H1 (cell line): ENCODE measurements around the gene METTL14. TPM values are rescaled to one million over a fixed set of nuclear protein-coding genes. Genes with fewer than 3 reads are reported as not detected.

Experiments
- CTCF ChIA-PET: fragments of 300-600 bp; sonication (Branson Sonifier 250); formaldehyde crosslinking; loops from one replicate; lab custom pipeline; 2021; ENCODE audit not compliant: partially characterized antibody; lab: Charles Lee
- POLR2A ChIA-PET: fragments of 300-600 bp; sonication (Branson Sonifier 250); formaldehyde crosslinking; loops from one replicate; lab custom pipeline; 2021; ENCODE audit warnings: inconsistent platforms; ENCODE audit not compliant: partially characterized antibody; lab: Charles Lee
- DNase-seq, 2 experiments: peaks; one replicate each; pipeline versions ENCODE4 v3.0.0 to v3.0.0-alpha.2; 2010 to 2022; ENCODE audit warnings: low spot score in 2 of 2, low read depth in 1 of 2, mixed read lengths in 1 of 2
- FAIRE-seq: peaks from 2 replicates; lab custom pipeline; 2011; peaks lifted over from hg19 to GRCh38; lab: Jason Lieb, UNC
- H2AFZ ChIP-seq: 2 replicates; pipeline ENCODE4 v1.8.1; 2012; ENCODE audit warnings: low read length, inconsistent platforms
- H2AK5ac ChIP-seq: 2 replicates; pipeline ENCODE4 v1.6.1; 2013; ENCODE audit warnings: low read depth, low read length
- H2BK120ac ChIP-seq: replicated peaks from 2 replicates; pipeline ENCODE3; 2013; ENCODE audit warnings: low read depth, low read length, inconsistent platforms
- H2BK12ac ChIP-seq: 2 replicates; pipeline ENCODE4 v1.6.1; 2013; ENCODE audit warnings: low read depth, low read length
- H2BK15ac ChIP-seq: 2 replicates; pipeline ENCODE4 v1.6.1; 2013; ENCODE audit warnings: low read length
- H2BK20ac ChIP-seq: 2 replicates; pipeline ENCODE4 v1.6.1; 2013; ENCODE audit warnings: low read length
- H2BK5ac ChIP-seq: 2 replicates; pipeline ENCODE4 v1.6.1; 2013; ENCODE audit warnings: low read depth, low read length
- H3K14ac ChIP-seq: 2 replicates; pipeline ENCODE4 v1.6.1; 2013; ENCODE audit warnings: inconsistent platforms; ENCODE audit not compliant: insufficient read length
- H3K18ac ChIP-seq: 2 replicates; pipeline ENCODE4 v1.6.1; 2013; ENCODE audit warnings: low read length; ENCODE audit errors: extremely low read depth
- H3K23ac ChIP-seq: 2 replicates; pipeline ENCODE4 v1.6.1; 2013; ENCODE audit warnings: inconsistent platforms; ENCODE audit not compliant: insufficient read length
- H3K23me2 ChIP-seq: 2 replicates; pipeline ENCODE4 v1.6.1; 2013; ENCODE audit warnings: low read depth, low read length
- H3K27ac ChIP-seq: 2 replicates; pipeline ENCODE4 v1.6.1; 2011; ENCODE audit warnings: low read depth, low read length, inconsistent platforms
- H3K27me3 ChIP-seq, 4 experiments: replicated peaks in 1 of 4; 1 replicate in 1 of 4; 2 replicates in 3 of 4; pipeline versions ENCODE4 v1.6.1 to v1.8.1; 2011 to 2013; ENCODE audit warnings: low read length in 3 of 4, mild to moderate bottlenecking in 3 of 4, inconsistent platforms in 2 of 4, mixed read lengths in 2 of 4, moderate library complexity in 1 of 4; ENCODE audit not compliant: control insufficient read depth in 3 of 4, insufficient read depth in 3 of 4; ENCODE audit errors: extremely low read depth in 1 of 4
- H3K36me3 ChIP-seq, 4 experiments: 2 replicates each; pipeline versions ENCODE4 v1.6.1 to v1.8.1; 2011 to 2013; ENCODE audit warnings: mild to moderate bottlenecking in 4 of 4, low read length in 3 of 4, moderate library complexity in 2 of 4, control low read depth in 1 of 4, inconsistent platforms in 1 of 4; ENCODE audit not compliant: insufficient read depth in 4 of 4, control insufficient read depth in 2 of 4
- H3K4ac ChIP-seq: replicated peaks from 2 replicates; pipeline ENCODE3; 2013; ENCODE audit warnings: low read length, low read depth, mixed read lengths, inconsistent platforms; ENCODE audit not compliant: insufficient read length
- H3K4me1 ChIP-seq, 4 experiments: replicated peaks in 1 of 4; 1 replicate in 1 of 4; 2 replicates in 3 of 4; pipeline versions ENCODE4 v1.6.1 to v1.8.1; 2011 to 2013; ENCODE audit warnings: low read length in 3 of 4, inconsistent platforms in 2 of 4, mixed read lengths in 1 of 4; ENCODE audit not compliant: insufficient read depth in 4 of 4, control insufficient read depth in 3 of 4
- H3K4me2 ChIP-seq, 2 experiments: 2 replicates each; pipeline versions ENCODE4 v1.6.1 to v1.8.1; 2011 to 2013; ENCODE audit warnings: low read depth in 2 of 2, low read length in 2 of 2, control low read depth in 1 of 2, inconsistent platforms in 1 of 2, mild to moderate bottlenecking in 1 of 2; ENCODE audit not compliant: insufficient read depth in 1 of 2
- H3K4me3 ChIP-seq, 4 experiments: fragments of 200-600, 300-600 bp in 1 of 4; sonication (generic), shearing (Covaris generic), sonication (Bioruptor Twin) in 1 of 4; 2 replicates each; pipeline versions ENCODE4 v1.5.1 to v1.8.1; 2011 to 2016; ENCODE audit warnings: low read length in 4 of 4, low read depth in 3 of 4, control low read depth in 2 of 4, inconsistent platforms in 2 of 4, mild to moderate bottlenecking in 2 of 4, mixed read lengths in 1 of 4, moderate library complexity in 1 of 4; ENCODE audit not compliant: insufficient read depth in 2 of 4; ENCODE audit errors: extremely low read depth in 1 of 4
- H3K56ac ChIP-seq: replicated peaks from 2 replicates; pipeline ENCODE3; 2013; ENCODE audit warnings: low read depth, mild to moderate bottlenecking, mixed read lengths, low read length, inconsistent platforms; ENCODE audit not compliant: insufficient read length
- H3K79me1 ChIP-seq: 2 replicates; pipeline ENCODE4 v1.6.1; 2013; ENCODE audit warnings: low read depth, low read length, control low read depth
- H3K79me2 ChIP-seq, 2 experiments: 2 replicates each; pipeline versions ENCODE4 v1.6.1 to v1.8.1; 2012 to 2013; ENCODE audit warnings: low read length in 2 of 2, mild to moderate bottlenecking in 2 of 2, inconsistent platforms in 1 of 2; ENCODE audit not compliant: insufficient read depth in 2 of 2, control insufficient read depth in 1 of 2
- H3K9ac ChIP-seq, 4 experiments: replicated peaks in 1 of 4; 1 replicate in 1 of 4; 2 replicates in 3 of 4; pipeline versions ENCODE4 v1.6.1 to v1.8.1; 2011 to 2013; ENCODE audit warnings: low read depth in 3 of 4, low read length in 3 of 4, control low read depth in 2 of 4, mild to moderate bottlenecking in 2 of 4, moderate library complexity in 2 of 4, inconsistent platforms in 1 of 4; ENCODE audit errors: extremely low read depth in 1 of 4
- H3K9me3 ChIP-seq, 2 experiments: 2 replicates each; pipeline versions ENCODE4 v1.6.1 to v1.8.1; 2012 to 2013; ENCODE audit warnings: mild to moderate bottlenecking in 2 of 2, moderate library complexity in 2 of 2, control low read depth in 1 of 2, inconsistent platforms in 1 of 2, low read depth in 1 of 2, low read length in 1 of 2, mixed read lengths in 1 of 2; ENCODE audit not compliant: insufficient read depth in 2 of 2
- H4K20me1 ChIP-seq, 2 experiments: replicated peaks in 1 of 2; 2 replicates each; pipeline versions ENCODE3 to v1.8.1; 2011 to 2013; ENCODE audit warnings: inconsistent platforms in 2 of 2, low read length in 2 of 2, mild to moderate bottlenecking in 1 of 2; ENCODE audit not compliant: insufficient read depth in 2 of 2, control insufficient read depth in 1 of 2
- H4K5ac ChIP-seq: 2 replicates; pipeline ENCODE4 v1.6.1; 2013; ENCODE audit warnings: low read length, low read depth, mixed read lengths, inconsistent platforms; ENCODE audit not compliant: insufficient read length
- H4K8ac ChIP-seq: 2 replicates; pipeline ENCODE4 v1.8.0; 2013; ENCODE audit warnings: mild to moderate bottlenecking, moderate library complexity, low read length, inconsistent platforms; ENCODE audit not compliant: insufficient read depth; ENCODE audit errors: extremely low read depth
- H4K91ac ChIP-seq: replicated peaks from 2 replicates; pipeline ENCODE3; 2013; ENCODE audit warnings: low read length, mixed read lengths, inconsistent platforms; ENCODE audit not compliant: insufficient read length
- GABPA ChIP-seq: IDR thresholded peaks from 2 replicates; pipeline ENCODE4 v1.6.1; 2011; ENCODE audit warnings: mild to moderate bottlenecking, low read length, moderate library complexity, borderline replicate concordance; ENCODE audit not compliant: insufficient read depth
- MAFK ChIP-seq: IDR thresholded peaks from 2 replicates; pipeline ENCODE4 v1.6.1; 2012; ENCODE audit warnings: low read depth, mild to moderate bottlenecking, improper control_type of control experiment, low read length
- NRF1 ChIP-seq: IDR thresholded peaks from 2 replicates; pipeline ENCODE4 v1.6.1; 2011; ENCODE audit warnings: mild to moderate bottlenecking, low read depth, low read length, improper control_type of control experiment
- WGBS, 2 experiments: shearing (Covaris generic) in 1 of 2; methylation state at CpG; one replicate each; pipeline versions ENCODE4 v1.1.6 to v1.1.7; 2013 to 2015; ENCODE audit warnings: low lambda C conversion rate in 2 of 2, mixed read lengths in 2 of 2, inconsistent platforms in 1 of 2, low coverage in 1 of 2, missing lambda C conversion rate in 1 of 2; ENCODE audit not compliant: insufficient replicate concordance in 2 of 2, insufficient coverage in 1 of 2, insufficient read length in 1 of 2; ENCODE audit errors: extremely low coverage in 1 of 2, missing lambda C conversion rate in 1 of 2; 5-methylcytosine and 5-hydroxymethylcytosine counted together
- polyA plus RNA-seq, 7 experiments: library from polyadenylated mRNA; depleted of rRNA in 3 of 7; stranded (reverse) in 5 of 7; unstranded in 2 of 7; fragments of >200 nt in 5 of 7; fragments of 200-250 nt in 2 of 7; gene quantifications; 1 replicate in 5 of 7; 2 replicates in 1 of 7; 4 replicates in 1 of 7; pipeline versions ENCODE4 v1.2.1 to v1.2.3, GENCODE V29; 2011 to 2013; ENCODE audit warnings: missing spikeins in 2 of 7, mixed read lengths in 2 of 7
- total RNA-seq: library from RNA; stranded (reverse); fragmentation: NEBNext Ultra II Directional; extraction: Animal tissue kit (Norgen Biotek cat#: 25700); gene quantifications from 2 replicates; pipeline ENCODE4 v1.2.1, GENCODE V29; 2021
- TF ChIP-seq, protein P1 (sequence below), 3 experiments: IDR thresholded peaks; 1 replicate in 2 of 3; 2 replicates in 1 of 3; pipeline versions ENCODE4 v1.5.1 to v1.6.1; 2011; ENCODE audit warnings: low read length in 3 of 3, mild to moderate bottlenecking in 3 of 3, inconsistent platforms in 2 of 3, low read depth in 1 of 3, moderate library complexity in 1 of 3; ENCODE audit not compliant: insufficient read depth in 1 of 3; ENCODE audit errors: control extremely low read depth in 1 of 3

METTL14 gene
- total and polyA plus RNA-seq, 2 of the 8 experiments (the other 6 are each of a cell fraction or from before 2014, with no cell fraction given) = 8.8 to 57.3 TPM

DNA sequence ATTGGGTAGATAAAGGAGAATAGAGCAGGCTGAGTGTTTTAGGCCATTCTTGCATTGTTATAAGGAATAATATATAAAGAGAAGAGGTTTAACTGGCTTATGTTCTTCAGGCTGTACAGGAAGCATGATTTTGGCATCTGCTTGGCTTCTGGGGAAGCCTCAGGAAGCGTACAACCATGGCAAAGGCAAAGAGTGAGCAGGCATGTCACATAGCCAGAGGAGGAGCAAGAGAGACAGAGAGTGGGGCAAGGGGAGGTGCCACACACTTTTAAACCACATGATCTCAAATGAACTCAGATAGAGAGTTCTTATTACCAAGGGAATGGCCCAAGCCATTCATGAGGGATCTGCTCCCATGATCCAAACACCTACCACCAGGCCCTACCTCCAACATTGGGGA, 4.4 kb upstream of the METTL14 start:
- no peaks in the 10 kb centered on the region for H3K36me3 ChIP-seq
- TF ChIP-seq NRF1 = no peak
- no peak for TF ChIP-seq GABPA
- TF ChIP-seq, protein P1, sequence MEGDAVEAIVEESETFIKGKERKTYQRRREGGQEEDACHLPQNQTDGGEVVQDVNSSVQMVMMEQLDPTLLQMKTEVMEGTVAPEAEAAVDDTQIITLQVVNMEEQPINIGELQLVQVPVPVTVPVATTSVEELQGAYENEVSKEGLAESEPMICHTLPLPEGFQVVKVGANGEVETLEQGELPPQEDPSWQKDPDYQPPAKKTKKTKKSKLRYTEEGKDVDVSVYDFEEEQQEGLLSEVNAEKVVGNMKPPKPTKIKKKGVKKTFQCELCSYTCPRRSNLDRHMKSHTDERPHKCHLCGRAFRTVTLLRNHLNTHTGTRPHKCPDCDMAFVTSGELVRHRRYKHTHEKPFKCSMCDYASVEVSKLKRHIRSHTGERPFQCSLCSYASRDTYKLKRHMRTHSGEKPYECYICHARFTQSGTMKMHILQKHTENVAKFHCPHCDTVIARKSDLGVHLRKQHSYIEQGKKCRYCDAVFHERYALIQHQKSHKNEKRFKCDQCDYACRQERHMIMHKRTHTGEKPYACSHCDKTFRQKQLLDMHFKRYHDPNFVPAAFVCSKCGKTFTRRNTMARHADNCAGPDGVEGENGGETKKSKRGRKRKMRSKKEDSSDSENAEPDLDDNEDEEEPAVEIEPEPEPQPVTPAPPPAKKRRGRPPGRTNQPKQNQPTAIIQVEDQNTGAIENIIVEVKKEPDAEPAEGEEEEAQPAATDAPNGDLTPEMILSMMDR (IDR thresholded peaks at IDR 0.05; ENCODE audit: control extremely low read depth in 1 of 3, insufficient read depth in 1 of 3, low read depth in 1 of 3, low read length in 3 of 3) = peak in 1 of 3 experiments; percentile 22; a peak in 1 of 4 replicates
- no peak for TF ChIP-seq MAFK
- TF ChIP-seq, all 59 proteins: peak for 1
- no peak overlapping the region for H3K4ac ChIP-seq
- H4K91ac ChIP-seq = no peak overlapping the region
- ChIA-PET POLR2A (no interaction called here), CTCF (interaction anchor here (0.6 to 1.5 kb wide), 2 partner anchors 16 to 465 kb away, joined by 3 to 4 read pairs; no protein-coding TSS in a partner anchor)
- no peak overlapping the region for H4K8ac ChIP-seq
- no peak overlapping the region for H4K5ac ChIP-seq
- no peak overlapping the region for H2BK20ac ChIP-seq
- peaks cover 4 to 5% of the 10 kb centered on the region in 2 experiments for H3K79me2 ChIP-seq
- H3K23me2 ChIP-seq = no peaks in the 10 kb centered on the region
- no peak overlapping the region for H2BK12ac ChIP-seq
- H3K4me3 ChIP-seq = no peak overlapping the region
- no peak for DNase-seq
- H3K4me2 ChIP-seq = no peak overlapping the region
- no peak overlapping the region for H2AK5ac ChIP-seq
- no peak overlapping the region for H3K9ac ChIP-seq
- H4K20me1 ChIP-seq = no peaks in the 10 kb centered on the region
- no peak overlapping the region for H2BK120ac ChIP-seq
- no peak overlapping the region for H3K18ac ChIP-seq
- no peaks in the 10 kb centered on the region for H3K9me3 ChIP-seq
- no peak overlapping the region for H3K14ac ChIP-seq
- H3K79me1 ChIP-seq = no peaks in the 10 kb centered on the region
- peaks cover 0 to 4% (median 0%) of the 10 kb centered on the region in 4 experiments; a peak in 1 of 7 replicates for H3K4me1 ChIP-seq
- no peak overlapping the region for H3K56ac ChIP-seq
- no peak overlapping the region for H3K23ac ChIP-seq
- H2BK15ac ChIP-seq = no peak overlapping the region
- H3K27ac ChIP-seq = no peak overlapping the region
- H2BK5ac ChIP-seq = no peak overlapping the region
- WGBS, 2 experiments = 85% methylated on average over 1 of the region's 1 CpG; no CpG with 5 or more reads in 1 of the 2 experiments
- no peak overlapping the region for H2AFZ ChIP-seq
- no peak for FAIRE-seq
- H3K27me3 ChIP-seq = no peaks in the 10 kb centered on the region
